GM10847 (cell line): ENCODE data around the gene FLT3LG.

Experiments
- POLR2A ChIP-seq: IDR thresholded peaks from 2 replicates; pipeline ENCODE4 v1.6.1; 2011; ENCODE audit not compliant: insufficient read length; ENCODE audit errors: extremely low read depth

Gene FLT3LG

DNA sequence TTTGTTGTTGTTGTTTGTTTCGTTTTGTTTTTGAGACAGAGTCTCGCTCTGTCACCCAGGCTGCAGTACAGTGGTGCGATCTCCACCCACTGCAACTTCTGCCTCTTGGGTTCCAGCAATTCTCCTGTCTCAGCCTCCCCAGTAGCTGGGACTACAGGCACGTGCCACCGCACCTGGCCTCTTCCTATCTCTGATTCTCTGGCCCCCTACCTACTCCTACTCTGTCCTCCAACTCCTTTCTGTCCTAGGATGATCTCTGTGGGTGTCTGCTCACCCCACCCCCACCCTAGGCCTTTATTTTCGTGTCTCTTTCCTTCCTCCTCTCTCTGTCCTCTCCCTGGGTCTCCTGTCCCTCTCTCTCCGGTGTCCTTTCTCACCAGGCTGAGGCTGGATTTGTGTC lies 23.6 kb upstream of the FLT3LG start:
- TF ChIP-seq POLR2A: no peak

DNA sequence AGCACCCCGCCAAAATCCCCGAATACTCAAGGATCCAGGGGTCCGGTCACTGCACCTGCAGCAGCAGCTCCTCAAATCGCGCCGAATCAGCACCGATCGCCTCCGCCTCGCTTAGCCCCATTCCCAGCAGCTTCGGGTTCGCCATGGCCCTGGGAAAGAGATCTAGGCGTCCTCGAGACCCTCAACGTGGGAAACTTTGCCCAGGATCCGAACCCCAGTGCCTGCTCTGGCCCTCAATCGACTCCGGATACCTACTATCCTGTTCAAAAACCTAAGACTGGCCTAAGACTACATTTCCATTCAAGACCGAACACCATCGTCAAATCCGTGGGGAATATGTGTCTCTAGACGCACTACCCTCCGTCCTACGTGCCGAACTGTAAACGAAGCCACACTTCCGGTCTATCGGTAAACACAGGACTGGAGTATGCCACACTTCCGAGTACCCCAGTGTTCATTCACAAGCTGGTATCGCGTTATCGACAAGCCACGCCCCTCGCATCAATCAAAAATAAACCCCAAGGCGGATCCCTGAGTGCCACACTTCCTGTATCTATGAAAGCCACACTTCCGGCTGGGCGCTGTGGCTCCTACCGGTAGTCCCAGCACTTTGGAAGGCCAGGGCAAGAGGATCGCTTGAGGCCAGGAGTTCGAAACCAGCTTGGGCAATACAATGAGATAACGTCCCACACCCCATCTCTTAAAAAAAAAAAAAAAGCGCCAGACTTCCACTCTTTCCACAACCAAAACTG lies 22.4 kb upstream of the FLT3LG start, which contains the start of gene PIH1D1:
TSS of gene PIH1D1 (minus strand) at position 385 of the 752 bp plus-strand sequence. CDS start at position 145, 240 bp downstream.
- TF ChIP-seq POLR2A: peak; percentile 52

DNA sequence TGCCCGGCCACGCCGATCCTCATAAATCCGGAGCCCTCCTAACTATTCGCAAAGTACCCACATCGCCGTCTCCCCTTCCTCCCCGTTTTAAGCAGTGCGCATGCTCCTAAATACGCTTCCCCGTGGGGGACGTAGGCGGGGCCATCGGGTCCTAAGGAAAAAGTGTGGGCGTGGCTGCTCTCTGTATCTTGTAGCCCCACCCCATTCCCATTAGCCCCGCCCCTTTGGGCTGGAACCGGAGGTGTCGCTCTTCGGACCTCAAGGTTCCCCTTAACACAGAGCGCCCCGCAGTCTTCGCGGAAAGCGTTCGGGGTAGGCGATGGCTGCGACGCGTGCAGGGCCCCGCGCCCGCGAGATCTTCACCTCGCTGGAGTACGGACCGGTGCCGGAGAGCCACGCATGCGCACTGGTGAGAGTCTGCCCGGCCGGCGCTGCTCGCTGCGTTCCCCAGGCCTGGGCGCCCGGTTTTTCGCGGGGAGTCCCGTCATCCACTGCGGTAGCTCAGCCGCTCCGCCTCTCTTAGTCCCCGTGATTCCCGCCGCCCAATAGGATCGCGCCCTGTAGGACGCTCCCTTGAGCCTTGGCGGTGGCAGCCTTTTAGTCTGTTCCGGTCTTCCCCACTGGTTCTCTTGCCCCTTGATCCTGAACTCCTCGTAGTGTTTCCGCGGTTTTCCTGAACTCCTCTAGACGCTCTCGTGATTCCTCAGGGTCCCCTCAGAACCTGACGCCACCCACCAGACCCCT lies 20.8 kb upstream of the FLT3LG start, which contains the start of gene ALDH16A1:
TSS of gene ALDH16A1 (plus strand) at position 213 of the 744 bp plus-strand sequence. CDS start at position 320, 107 bp downstream.
- TF ChIP-seq POLR2A: peak; percentile 91

DNA sequence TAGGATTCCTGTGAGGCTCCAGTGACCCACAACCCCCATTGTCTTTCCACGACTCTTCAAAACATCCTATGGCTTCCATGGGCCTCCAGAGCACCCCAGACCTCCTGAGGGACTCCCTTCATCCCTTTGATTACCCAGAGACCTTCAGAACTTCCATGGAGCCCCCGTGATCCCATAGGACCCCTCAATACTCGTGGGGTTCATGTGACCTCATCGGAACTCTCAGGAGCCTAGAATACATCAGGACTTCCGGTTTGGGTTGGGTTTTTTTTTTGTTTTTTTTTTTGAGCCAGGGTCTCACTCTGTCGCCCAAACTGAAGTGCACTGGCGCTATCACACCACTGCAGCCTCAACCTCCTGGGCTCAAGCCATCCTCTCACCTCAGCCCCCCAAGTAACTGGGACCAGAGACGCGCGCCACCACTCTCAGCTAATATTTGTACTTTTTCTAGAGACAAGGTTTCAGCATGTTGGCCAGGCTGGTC lies 20.2 kb upstream of the FLT3LG start:
- no peak for TF ChIP-seq POLR2A

DNA sequence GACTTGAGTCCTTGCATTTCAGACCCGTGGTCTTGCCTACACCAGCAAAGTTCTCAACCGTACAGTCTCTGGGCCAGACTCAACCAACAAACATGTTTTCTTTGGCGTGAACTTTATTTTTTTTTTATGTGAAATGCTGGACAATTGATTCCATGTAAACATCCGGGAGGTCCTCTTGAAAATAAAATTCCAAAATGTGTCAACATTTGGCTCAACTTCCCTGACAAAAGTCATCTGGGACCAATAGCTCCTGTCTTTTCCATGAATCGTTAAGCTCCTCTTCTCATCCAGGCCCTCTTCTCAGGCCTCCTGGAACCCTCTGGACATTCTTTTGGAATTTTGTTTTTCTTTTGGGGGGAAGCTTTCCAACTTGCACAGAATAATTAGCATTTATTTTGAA lies 18.2 kb upstream of the FLT3LG start:
- no peak for TF ChIP-seq POLR2A

DNA sequence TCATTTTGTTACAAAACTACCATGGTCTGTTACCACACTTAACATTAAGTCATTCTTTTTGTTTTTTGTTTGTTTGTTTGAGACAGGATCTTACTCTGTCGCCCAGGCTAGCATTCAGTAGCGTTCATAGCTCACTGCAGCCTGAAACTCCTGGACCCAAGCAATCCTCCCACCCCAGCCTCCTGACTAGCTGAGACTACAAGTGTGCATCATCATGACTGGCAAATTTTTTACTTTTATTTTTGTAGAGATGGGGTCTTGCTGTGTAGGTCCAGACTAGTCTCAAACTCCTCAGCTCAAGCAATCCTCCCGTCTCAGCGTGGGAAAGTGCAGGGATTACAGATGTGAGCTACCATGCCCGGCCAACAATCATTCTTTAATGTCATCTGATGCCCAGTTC lies 17.7 kb upstream of the FLT3LG start:
- TF ChIP-seq POLR2A: no peak

DNA sequence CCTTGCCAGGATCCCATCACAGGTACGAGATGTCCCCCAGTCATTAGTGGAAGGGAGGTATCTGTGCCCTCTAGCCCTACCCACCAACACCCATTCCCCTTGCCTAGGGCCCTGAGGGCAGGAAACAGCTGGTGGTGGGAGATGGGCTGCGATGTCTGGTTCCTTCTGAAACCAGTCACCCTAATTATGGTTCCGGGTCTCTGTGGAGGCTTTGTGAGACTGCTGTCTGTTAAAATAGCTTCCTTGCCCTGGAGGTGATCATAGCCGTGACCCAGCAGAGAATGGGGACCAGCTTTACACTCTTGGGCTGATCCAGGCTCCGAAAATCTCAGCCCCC lies 15.5 kb upstream of the FLT3LG start:
- no peak for TF ChIP-seq POLR2A

DNA sequence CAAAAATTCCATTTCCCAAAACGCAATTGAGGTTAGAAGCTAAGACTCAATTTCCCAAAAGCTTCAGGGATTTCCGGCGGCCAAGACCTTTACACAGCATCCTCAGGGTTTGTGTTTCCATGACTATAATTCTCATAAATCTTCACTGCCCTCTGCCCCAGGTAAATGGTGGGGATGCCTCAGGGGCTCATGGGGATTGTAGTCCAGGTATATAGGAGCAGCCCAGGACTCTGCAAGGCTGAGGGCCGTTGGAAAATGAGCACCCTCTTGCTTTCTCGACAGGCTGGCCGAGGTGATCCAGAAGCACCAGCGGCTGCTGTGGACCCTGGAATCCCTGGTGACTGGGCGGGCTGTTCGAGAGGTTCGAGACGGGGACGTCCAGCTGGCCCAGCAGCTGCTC lies 14.6 kb upstream of the FLT3LG start:
- TF ChIP-seq POLR2A: no peak

DNA sequence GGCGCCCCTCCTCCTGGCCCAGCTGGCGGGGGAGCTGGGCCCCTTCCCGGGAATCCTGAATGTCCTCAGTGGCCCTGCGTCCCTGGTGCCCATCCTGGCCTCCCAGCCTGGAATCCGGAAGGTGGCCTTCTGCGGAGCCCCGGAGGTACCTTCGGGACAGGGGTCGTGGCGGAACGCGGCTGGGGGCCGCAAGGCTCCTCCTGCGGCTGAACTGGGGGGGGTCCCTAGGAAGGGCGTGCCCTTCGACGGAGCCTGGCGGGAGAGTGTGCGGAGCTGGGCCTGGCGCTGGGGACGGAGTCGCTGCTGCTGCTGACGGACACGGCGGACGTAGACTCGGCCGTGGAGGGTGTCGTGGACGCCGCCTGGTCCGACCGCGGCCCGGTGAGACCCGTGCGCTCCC lies 12.4 kb upstream of the FLT3LG start:
- TF ChIP-seq POLR2A: no peak

DNA sequence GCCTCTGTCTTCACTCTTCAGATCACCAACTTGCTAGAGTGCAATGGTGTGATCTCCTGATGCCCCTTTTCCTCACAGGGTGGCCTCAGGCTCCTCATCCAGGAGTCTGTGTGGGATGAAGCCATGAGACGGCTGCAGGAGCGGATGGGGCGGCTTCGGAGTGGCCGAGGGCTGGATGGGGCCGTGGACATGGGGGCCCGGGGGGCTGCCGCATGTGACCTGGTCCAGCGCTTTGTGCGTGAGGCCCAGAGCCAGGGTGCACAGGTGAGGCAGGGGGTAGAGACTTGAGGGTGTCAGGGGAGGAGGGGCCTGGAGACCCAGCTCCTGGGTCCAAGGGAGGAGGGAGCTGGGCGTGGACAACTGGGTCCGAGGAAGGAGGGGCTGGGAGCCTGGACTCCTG lies 11.5 kb upstream of the FLT3LG start:
- TF ChIP-seq POLR2A: no peak

DNA sequence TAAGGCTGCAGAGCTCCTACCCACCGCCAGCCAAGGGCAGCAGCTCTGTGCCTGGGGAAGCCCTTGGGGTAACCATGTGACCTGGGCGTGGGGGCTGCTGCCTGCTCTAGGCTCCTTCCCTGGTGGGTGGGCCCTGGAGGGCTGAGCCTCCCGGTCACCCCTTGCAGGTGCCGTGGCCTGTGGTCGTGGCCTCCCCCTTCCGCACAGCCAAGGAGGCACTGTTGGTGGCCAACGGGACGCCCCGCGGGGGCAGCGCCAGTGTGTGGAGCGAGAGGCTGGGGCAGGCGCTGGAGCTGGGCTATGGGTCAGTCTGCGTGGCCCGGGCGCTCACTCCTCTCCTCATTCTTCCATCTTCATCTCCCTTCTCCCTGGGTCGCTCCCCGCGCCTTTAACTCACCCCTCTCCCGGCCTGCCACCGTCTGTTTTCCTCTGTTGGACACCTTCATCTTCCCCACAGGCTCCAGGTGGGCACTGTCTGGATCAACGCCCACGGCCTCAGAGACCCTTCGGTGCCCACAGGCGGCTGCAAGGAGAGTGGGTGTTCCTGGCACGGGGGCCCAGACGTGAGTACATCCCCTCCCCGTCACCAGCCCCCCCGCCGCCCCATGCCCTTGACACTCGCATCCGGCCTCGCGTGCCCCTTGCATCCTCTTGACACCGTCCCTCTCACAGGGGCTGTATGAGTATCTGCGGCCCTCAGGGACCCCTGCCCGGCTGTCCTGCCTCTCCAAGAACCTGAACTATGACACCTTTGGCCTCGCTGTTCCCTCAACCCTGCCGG lies 9.9 kb upstream of the FLT3LG start:
- no peak for TF ChIP-seq POLR2A

DNA sequence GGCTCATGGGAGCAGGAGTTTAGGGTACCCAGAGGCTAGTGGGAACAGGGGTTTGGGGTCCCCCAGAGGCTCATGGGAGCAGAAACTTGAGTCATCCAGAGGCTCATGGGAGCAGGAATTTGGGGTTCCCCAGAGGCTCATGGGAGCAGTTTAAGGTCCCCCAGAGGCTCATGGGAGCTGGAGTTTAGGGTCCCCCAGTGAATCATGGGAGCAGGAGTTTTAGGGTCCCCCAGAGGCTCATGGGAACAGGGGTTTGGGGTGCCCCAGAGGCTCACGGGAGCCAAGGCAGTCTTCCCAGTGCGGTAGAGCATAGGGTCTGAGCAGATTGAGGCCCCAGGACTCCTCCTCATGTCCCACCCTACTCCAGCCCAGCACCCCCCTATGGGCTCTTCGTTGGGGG lies 8.6 kb upstream of the FLT3LG start:
- TF ChIP-seq POLR2A: no peak

DNA sequence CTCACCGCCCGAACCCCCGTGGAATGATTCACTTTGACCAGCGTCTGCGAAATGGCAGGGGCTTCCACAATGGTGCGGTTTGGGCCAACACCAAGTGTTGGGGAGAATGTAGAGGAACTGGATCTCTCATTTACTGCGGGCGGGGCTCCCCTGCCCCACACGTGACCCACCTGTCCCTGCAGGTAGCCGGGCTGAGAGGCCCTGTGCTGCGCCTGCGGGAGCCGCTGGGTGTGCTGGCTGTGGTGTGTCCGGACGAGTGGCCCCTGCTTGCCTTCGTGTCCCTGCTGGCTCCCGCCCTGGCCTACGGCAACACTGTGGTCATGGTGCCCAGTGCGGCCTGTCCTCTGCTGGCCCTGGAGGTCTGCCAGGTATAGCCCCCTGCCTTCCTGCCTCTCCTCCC lies 5.8 kb upstream of the FLT3LG start:
- TF ChIP-seq POLR2A: no peak

DNA sequence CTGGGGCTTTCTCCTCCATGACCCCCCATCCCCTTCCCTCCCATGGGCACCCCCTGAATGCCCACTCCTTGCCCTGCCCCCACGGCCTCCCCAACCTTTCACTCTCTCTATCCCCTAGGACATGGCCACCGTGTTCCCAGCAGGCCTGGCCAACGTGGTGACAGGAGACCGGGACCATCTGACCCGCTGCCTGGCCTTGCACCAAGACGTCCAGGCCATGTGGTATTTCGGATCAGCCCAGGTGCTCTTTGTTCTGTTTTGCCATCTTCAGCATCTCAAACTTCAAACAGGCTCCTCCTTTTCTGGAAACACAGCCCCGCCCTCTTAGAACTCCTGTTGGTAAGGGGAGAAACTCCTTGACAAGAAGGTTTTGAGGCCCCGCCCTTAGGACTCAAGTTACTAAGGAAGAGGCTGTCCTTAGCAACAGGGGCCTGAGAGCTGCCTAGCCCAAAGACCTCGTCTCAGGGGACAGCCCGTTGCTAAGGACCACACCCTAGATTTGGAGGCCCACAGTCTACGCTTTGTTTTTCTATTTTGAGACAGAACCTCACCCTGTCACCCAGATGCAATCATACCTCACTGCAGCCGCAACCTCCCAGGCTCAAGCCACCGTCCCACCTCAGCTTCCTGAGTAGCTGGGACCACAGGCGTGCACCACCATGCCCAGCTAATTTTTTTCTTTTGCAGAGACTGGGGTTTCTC lies 5.1 kb upstream of the FLT3LG start:
- no peak for TF ChIP-seq POLR2A
